ENCODE measurements around the gene SPNS3. TPM values are rescaled to one million over a fixed set of nuclear protein-coding genes. Genes with fewer than 3 reads are reported as not detected.

Gene SPNS3
- total RNA-seq, 1 experiment from 2014 or later = 0.37 TPM

DNA sequence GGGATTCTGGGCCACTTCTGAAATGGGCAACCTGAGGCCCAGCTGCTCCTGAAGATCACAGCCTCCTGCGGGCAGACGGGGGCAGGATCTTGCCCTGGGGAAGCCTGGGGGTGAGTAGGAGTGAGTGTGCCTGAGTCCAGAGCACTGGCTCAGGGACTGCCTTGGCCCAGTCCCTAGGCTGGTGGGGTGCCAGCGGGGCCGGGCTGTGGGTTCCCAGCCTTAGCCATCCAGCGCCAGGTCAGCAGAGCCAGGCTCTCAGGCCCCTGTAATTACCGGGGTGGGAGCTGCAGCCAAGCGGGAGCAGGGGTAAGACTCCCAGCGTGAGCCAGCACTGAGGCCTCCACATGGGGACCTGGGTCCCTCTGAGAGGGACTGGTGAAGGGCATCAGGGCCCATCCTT, 73.2 kb downstream of the SPNS3 start:
- no TSS peak for BruUV-seq (replicated peaks)
- H3K9me3 ChIP-seq (ENCODE audit: control insufficient read depth in 1 of 2, insufficient read depth in 1 of 2, low read depth in 1 of 2, low read length in 2 of 2) = no peaks in the 10 kb centered on the region
- TF ChIP-seq ZFX (IDR thresholded peaks at IDR 0.05) (no peak), CEBPB (IDR thresholded peaks at IDR 0.05; ENCODE audit: low read depth) (no peak), POLR2AphosphoS5 (IDR thresholded peaks at IDR 0.05; ENCODE audit: low read depth, low read length) (no peak), CBX3 (IDR thresholded peaks at IDR 0.05; ENCODE audit: low read depth) (no peak), SIN3A (IDR thresholded peaks at IDR 0.05; ENCODE audit: low read depth) (no peak), ZNF274 (IDR thresholded peaks at IDR 0.05; ENCODE audit: low read depth, low read length) (no peak), TCF7L2 (IDR thresholded peaks at IDR 0.05; ENCODE audit: borderline replicate concordance, extremely low read depth, insufficient read depth, insufficient read length) (no peak), EGR1 (IDR thresholded peaks at IDR 0.05; ENCODE audit: low read depth) (no peak), RAD21 (IDR thresholded peaks at IDR 0.05; ENCODE audit: low read depth) (no peak), FOSL1 (IDR thresholded peaks at IDR 0.05; ENCODE audit: low read depth) (no peak), JUND (IDR thresholded peaks at IDR 0.05) (no peak), SRF (IDR thresholded peaks at IDR 0.05; ENCODE audit: low read depth) (no peak), EZH2phosphoT487 (IDR thresholded peaks at IDR 0.05; ENCODE audit: borderline replicate concordance) (no peak)
- TF ChIP-seq, protein P1, sequence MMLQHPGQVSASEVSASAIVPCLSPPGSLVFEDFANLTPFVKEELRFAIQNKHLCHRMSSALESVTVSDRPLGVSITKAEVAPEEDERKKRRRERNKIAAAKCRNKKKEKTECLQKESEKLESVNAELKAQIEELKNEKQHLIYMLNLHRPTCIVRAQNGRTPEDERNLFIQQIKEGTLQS (IDR thresholded peaks at IDR 0.05) = no peak
- TF ChIP-seq, protein P2, sequence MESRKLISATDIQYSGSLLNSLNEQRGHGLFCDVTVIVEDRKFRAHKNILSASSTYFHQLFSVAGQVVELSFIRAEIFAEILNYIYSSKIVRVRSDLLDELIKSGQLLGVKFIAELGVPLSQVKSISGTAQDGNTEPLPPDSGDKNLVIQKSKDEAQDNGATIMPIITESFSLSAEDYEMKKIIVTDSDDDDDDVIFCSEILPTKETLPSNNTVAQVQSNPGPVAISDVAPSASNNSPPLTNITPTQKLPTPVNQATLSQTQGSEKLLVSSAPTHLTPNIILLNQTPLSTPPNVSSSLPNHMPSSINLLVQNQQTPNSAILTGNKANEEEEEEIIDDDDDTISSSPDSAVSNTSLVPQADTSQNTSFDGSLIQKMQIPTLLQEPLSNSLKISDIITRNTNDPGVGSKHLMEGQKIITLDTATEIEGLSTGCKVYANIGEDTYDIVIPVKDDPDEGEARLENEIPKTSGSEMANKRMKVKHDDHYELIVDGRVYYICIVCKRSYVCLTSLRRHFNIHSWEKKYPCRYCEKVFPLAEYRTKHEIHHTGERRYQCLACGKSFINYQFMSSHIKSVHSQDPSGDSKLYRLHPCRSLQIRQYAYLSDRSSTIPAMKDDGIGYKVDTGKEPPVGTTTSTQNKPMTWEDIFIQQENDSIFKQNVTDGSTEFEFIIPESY (IDR thresholded peaks at IDR 0.05; ENCODE audit: extremely low read depth, insufficient replicate concordance, low read length) = no peak
- TF ChIP-seq, protein P3, sequence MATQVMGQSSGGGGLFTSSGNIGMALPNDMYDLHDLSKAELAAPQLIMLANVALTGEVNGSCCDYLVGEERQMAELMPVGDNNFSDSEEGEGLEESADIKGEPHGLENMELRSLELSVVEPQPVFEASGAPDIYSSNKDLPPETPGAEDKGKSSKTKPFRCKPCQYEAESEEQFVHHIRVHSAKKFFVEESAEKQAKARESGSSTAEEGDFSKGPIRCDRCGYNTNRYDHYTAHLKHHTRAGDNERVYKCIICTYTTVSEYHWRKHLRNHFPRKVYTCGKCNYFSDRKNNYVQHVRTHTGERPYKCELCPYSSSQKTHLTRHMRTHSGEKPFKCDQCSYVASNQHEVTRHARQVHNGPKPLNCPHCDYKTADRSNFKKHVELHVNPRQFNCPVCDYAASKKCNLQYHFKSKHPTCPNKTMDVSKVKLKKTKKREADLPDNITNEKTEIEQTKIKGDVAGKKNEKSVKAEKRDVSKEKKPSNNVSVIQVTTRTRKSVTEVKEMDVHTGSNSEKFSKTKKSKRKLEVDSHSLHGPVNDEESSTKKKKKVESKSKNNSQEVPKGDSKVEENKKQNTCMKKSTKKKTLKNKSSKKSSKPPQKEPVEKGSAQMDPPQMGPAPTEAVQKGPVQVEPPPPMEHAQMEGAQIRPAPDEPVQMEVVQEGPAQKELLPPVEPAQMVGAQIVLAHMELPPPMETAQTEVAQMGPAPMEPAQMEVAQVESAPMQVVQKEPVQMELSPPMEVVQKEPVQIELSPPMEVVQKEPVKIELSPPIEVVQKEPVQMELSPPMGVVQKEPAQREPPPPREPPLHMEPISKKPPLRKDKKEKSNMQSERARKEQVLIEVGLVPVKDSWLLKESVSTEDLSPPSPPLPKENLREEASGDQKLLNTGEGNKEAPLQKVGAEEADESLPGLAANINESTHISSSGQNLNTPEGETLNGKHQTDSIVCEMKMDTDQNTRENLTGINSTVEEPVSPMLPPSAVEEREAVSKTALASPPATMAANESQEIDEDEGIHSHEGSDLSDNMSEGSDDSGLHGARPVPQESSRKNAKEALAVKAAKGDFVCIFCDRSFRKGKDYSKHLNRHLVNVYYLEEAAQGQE (IDR thresholded peaks at IDR 0.05; ENCODE audit: low read depth) = no peak
- TF ChIP-seq, protein P4, sequence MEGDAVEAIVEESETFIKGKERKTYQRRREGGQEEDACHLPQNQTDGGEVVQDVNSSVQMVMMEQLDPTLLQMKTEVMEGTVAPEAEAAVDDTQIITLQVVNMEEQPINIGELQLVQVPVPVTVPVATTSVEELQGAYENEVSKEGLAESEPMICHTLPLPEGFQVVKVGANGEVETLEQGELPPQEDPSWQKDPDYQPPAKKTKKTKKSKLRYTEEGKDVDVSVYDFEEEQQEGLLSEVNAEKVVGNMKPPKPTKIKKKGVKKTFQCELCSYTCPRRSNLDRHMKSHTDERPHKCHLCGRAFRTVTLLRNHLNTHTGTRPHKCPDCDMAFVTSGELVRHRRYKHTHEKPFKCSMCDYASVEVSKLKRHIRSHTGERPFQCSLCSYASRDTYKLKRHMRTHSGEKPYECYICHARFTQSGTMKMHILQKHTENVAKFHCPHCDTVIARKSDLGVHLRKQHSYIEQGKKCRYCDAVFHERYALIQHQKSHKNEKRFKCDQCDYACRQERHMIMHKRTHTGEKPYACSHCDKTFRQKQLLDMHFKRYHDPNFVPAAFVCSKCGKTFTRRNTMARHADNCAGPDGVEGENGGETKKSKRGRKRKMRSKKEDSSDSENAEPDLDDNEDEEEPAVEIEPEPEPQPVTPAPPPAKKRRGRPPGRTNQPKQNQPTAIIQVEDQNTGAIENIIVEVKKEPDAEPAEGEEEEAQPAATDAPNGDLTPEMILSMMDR (IDR thresholded peaks at IDR 0.05 in 2 of 3, conservative IDR thresholded peaks at IDR 0.05 in 1 of 3; ENCODE audit: borderline replicate concordance in 1 of 3, insufficient read depth in 1 of 3, low read depth in 2 of 3, low read length in 2 of 3) = no peak
- no peak for DNase-seq (ENCODE audit: low read depth, low spot score)
- H3K27me3 ChIP-seq (ENCODE audit: insufficient read depth, low read length) = no peaks in the 10 kb centered on the region
- H3K9ac ChIP-seq (ENCODE audit: low read length) = no peak overlapping the region
- no peak for ATAC-seq
- H3K4me2 ChIP-seq (ENCODE audit: low read length) = no peak overlapping the region
- H3K4me3 ChIP-seq (replicated peaks in 1 of 2; ENCODE audit: low read depth in 1 of 2, low read length in 2 of 2) = no peak overlapping the region
- ChIA-PET RAD21 (ENCODE audit: low non-redundant PET in 1 of 2, low total read pairs in 2 of 2, uncharacterized antibody in 2 of 2, unreplicated experiment in 2 of 2) (no interaction called here), CTCF (no interaction called here), POLR2A (no interaction called here)
- no peak overlapping the region for H2AFZ ChIP-seq (ENCODE audit: low read depth, low read length, poor library complexity, severe bottlenecking)
- no peaks in the 10 kb centered on the region for H3K79me2 ChIP-seq (ENCODE audit: insufficient read depth, low read length)
- intact Hi-C loops (cut with micrococcal nuclease) = no loop called here
- no peak overlapping the region for H3K27ac ChIP-seq (ENCODE audit: low read depth, low read length)
- peaks cover 0 to 14% of the 10 kb centered on the region in 2 experiments; a peak in 2 of 4 replicates for H3K4me1 ChIP-seq (ENCODE audit: control insufficient read depth in 1 of 2, insufficient read depth in 2 of 2, low read length in 2 of 2)
- no peaks in the 10 kb centered on the region for H3K9me2 ChIP-seq (ENCODE audit: insufficient read depth)
- H4K20me1 ChIP-seq (ENCODE audit: insufficient read depth) = no peaks in the 10 kb centered on the region
- no peaks in the 10 kb centered on the region for H3K36me3 ChIP-seq (ENCODE audit: control insufficient read depth in 1 of 2, insufficient read depth in 2 of 2, low read length in 2 of 2)

Measured in HCT116 (cell line).